NB4 (cell line): ENCODE measurements around the gene TRERF1.

ENCODE experiments used
- CTCF ChIP-seq: IDR thresholded peaks from one replicate; pipeline ENCODE4 v1.5.1; 2012; ENCODE audit warnings: low read depth, low read length
- MAX ChIP-seq: IDR thresholded peaks from 2 replicates; pipeline ENCODE4 v1.6.1; 2011; ENCODE audit warnings: low read depth, low read length
- MYC ChIP-seq: IDR thresholded peaks from 2 replicates; pipeline ENCODE4 v1.6.1; 2011; ENCODE audit warnings: low read depth, low read length
- POLR2A ChIP-seq: IDR thresholded peaks from 2 replicates; pipeline ENCODE4 v1.6.1; 2011; ENCODE audit warnings: mild to moderate bottlenecking; ENCODE audit not compliant: insufficient read length; ENCODE audit errors: extremely low read depth

- TF ChIP-seq CTCF: peak; percentile 24
- TF ChIP-seq MAX: no peak
- TF ChIP-seq POLR2A: no peak
- TF ChIP-seq MYC: no peak
Observed at GRCh38 chr6:42230345-42231321, 221.1 kb downstream of the TRERF1 start.
